Breast epithelium (tissue), 3 donors: Measurements from ENCODE around the gene TRANK1.

ENCODE experiments used
- POLR2A ChIP-seq: fragments of 450-650 bp; IDR thresholded peaks from one replicate; pipeline ENCODE4 v1.6.1; 2016; ENCODE audit warnings: antibody characterized with exemption, mild to moderate bottlenecking, moderate library complexity
- POLR2AphosphoS5 ChIP-seq, 3 donors: sonication (generic); formaldehyde crosslinking; IDR thresholded peaks; one replicate each; pipeline ENCODE4 v1.6.1; 2017; ENCODE audit warnings: antibody characterized with exemption in 3 of 3
- TF ChIP-seq, protein P1 (sequence below), 3 donors: fragments of 450-650 bp; IDR thresholded peaks; one replicate each; pipeline ENCODE4 v1.5.1; 2016 to 2017; ENCODE audit warnings: antibody characterized with exemption in 3 of 3, mild to moderate bottlenecking in 3 of 3, moderate library complexity in 3 of 3

DNA sequence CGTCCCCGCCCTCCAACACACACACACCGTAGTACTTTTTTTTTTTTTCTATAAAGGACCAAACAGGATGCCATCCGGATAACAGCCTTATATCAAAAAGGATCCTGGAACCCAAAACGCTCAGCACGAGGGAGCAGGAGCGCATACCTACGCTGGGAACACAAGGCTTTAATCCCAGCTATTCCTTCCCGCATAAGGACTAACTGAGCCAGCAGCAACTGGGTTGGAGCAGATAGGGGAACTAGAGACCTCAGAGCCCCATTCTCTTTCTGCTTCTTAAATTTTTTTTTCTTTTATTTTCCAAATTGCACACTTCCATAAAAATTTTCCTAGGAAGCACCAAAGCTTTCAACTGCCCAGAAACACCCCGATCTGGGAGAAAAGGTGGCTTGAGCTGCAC is 1.3 kb downstream of the TRANK1 start:
- TF ChIP-seq, protein P1, sequence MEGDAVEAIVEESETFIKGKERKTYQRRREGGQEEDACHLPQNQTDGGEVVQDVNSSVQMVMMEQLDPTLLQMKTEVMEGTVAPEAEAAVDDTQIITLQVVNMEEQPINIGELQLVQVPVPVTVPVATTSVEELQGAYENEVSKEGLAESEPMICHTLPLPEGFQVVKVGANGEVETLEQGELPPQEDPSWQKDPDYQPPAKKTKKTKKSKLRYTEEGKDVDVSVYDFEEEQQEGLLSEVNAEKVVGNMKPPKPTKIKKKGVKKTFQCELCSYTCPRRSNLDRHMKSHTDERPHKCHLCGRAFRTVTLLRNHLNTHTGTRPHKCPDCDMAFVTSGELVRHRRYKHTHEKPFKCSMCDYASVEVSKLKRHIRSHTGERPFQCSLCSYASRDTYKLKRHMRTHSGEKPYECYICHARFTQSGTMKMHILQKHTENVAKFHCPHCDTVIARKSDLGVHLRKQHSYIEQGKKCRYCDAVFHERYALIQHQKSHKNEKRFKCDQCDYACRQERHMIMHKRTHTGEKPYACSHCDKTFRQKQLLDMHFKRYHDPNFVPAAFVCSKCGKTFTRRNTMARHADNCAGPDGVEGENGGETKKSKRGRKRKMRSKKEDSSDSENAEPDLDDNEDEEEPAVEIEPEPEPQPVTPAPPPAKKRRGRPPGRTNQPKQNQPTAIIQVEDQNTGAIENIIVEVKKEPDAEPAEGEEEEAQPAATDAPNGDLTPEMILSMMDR (IDR thresholded peaks at IDR 0.05), result no peak
- TF ChIP-seq POLR2AphosphoS5 (IDR thresholded peaks at IDR 0.05) (no peak), POLR2A (no peak)
